H9 (cell line): ENCODE data around the gene GRK4. TPM values are rescaled to one million over a fixed set of nuclear protein-coding genes. Genes with fewer than 3 reads are reported as not detected.

Experiments used
- DNase-seq: peaks from one replicate; pipeline ENCODE4 v3.0.0-alpha.2; 2017
- H2AFZ ChIP-seq: one replicate; pipeline ENCODE4 v1.6.1; 2013; ENCODE audit warnings: mild to moderate bottlenecking, low read length, control low read depth, moderate library complexity
- H2AK5ac ChIP-seq: 2 replicates; pipeline ENCODE4 v1.6.1; 2013; ENCODE audit warnings: low read length, control low read depth, mixed read lengths; ENCODE audit not compliant: insufficient read length
- H2BK120ac ChIP-seq: one replicate; pipeline ENCODE4 v1.6.1; 2013; ENCODE audit warnings: low read depth, mild to moderate bottlenecking, low read length, control low read depth, inconsistent platforms; ENCODE audit not compliant: poor library complexity, severe bottlenecking
- H2BK12ac ChIP-seq: 2 replicates; pipeline ENCODE4 v1.6.1; 2013; ENCODE audit warnings: low read length, control low read depth, mixed read lengths, low read depth; ENCODE audit not compliant: insufficient read length
- H2BK15ac ChIP-seq: 2 replicates; pipeline ENCODE4 v1.6.1; 2013; ENCODE audit warnings: low read depth, low read length, control low read depth
- H2BK20ac ChIP-seq: one replicate; pipeline ENCODE4 v1.6.1; 2013; ENCODE audit warnings: low read depth, mild to moderate bottlenecking, low read length, control low read depth, inconsistent platforms; ENCODE audit not compliant: poor library complexity, severe bottlenecking
- H2BK5ac ChIP-seq: 2 replicates; pipeline ENCODE4 v1.6.1; 2013; ENCODE audit warnings: low read length, control low read depth, mixed read lengths; ENCODE audit not compliant: insufficient read length
- H3K14ac ChIP-seq: 2 replicates; pipeline ENCODE4 v1.6.1; 2013; ENCODE audit warnings: low read length, control low read depth; ENCODE audit not compliant: insufficient read depth
- H3K18ac ChIP-seq: 2 replicates; pipeline ENCODE4 v1.6.1; 2013; ENCODE audit warnings: low read depth, mild to moderate bottlenecking, mixed read lengths, low read length, control low read depth; ENCODE audit not compliant: insufficient read length
- H3K23ac ChIP-seq: 2 replicates; pipeline ENCODE4 v1.6.1; 2013; ENCODE audit warnings: low read length, control low read depth, mixed read lengths, low read depth; ENCODE audit not compliant: insufficient read length
- H3K23me2 ChIP-seq: 2 replicates; pipeline ENCODE4 v1.6.1; 2013; ENCODE audit warnings: low read depth, mild to moderate bottlenecking, mixed read lengths, low read length, control low read depth; ENCODE audit not compliant: insufficient read length, poor library complexity, severe bottlenecking
- H3K27ac ChIP-seq: 2 replicates; pipeline ENCODE4 v1.5.1; 2013; ENCODE audit warnings: low read length, control low read depth, mixed read lengths, low read depth; ENCODE audit not compliant: insufficient read length
- H3K27me3 ChIP-seq: 2 replicates; pipeline ENCODE4 v1.6.1; 2013; ENCODE audit warnings: low read length, control low read depth, inconsistent platforms; ENCODE audit not compliant: insufficient read depth
- H3K4ac ChIP-seq: 2 replicates; pipeline ENCODE4 v1.6.1; 2013; ENCODE audit warnings: low read depth, mild to moderate bottlenecking, control low read depth, inconsistent platforms, low read length, moderate library complexity
- H3K4me1 ChIP-seq: 2 replicates; pipeline ENCODE4 v1.6.1; 2013; ENCODE audit warnings: low read length, control low read depth, inconsistent platforms; ENCODE audit not compliant: insufficient read depth
- H3K4me2 ChIP-seq: 2 replicates; pipeline ENCODE4 v1.6.1; 2013; ENCODE audit warnings: low read length, control low read depth, mixed read lengths; ENCODE audit not compliant: insufficient read length, insufficient read depth
- H3K56ac ChIP-seq: 2 replicates; pipeline ENCODE4 v1.6.1; 2013; ENCODE audit warnings: low read depth, mild to moderate bottlenecking, mixed read lengths, low read length, control low read depth; ENCODE audit not compliant: insufficient read length
- H3K79me1 ChIP-seq: 2 replicates; pipeline ENCODE4 v1.6.1; 2013; ENCODE audit warnings: low read depth, mild to moderate bottlenecking, moderate library complexity, low read length, control low read depth, inconsistent platforms; ENCODE audit not compliant: insufficient read depth, poor library complexity, severe bottlenecking
- H3K79me2 ChIP-seq: 2 replicates; pipeline ENCODE4 v1.6.1; 2013; ENCODE audit warnings: low read length, control low read depth, inconsistent platforms; ENCODE audit not compliant: insufficient read depth
- H3K9ac ChIP-seq: 2 replicates; pipeline ENCODE4 v1.6.1; 2013; ENCODE audit warnings: low read length, control low read depth, mixed read lengths; ENCODE audit not compliant: insufficient read length; ENCODE audit errors: extremely low read depth
- H3K9me3 ChIP-seq: one replicate; pipeline ENCODE4 v1.6.1; 2013; ENCODE audit warnings: low read depth, low read length, inconsistent platforms; ENCODE audit not compliant: control insufficient read depth
- H3T11ph ChIP-seq: one replicate; pipeline ENCODE4 v1.6.1; 2013; ENCODE audit warnings: mild to moderate bottlenecking, low read length, control low read depth, inconsistent platforms
- H4K20me1 ChIP-seq: one replicate; pipeline ENCODE4 v1.6.1; 2013; ENCODE audit not compliant: control insufficient read depth, insufficient read length, insufficient read depth
- H4K5ac ChIP-seq: 2 replicates; pipeline ENCODE4 v1.6.1; 2013; ENCODE audit warnings: low read depth, mild to moderate bottlenecking, mixed read lengths, low read length, control low read depth; ENCODE audit not compliant: insufficient read length
- H4K8ac ChIP-seq: replicated peaks from 2 replicates; pipeline ENCODE4 v1.6.1; 2013; ENCODE audit warnings: low read length, control low read depth, mixed read lengths, low read depth; ENCODE audit not compliant: insufficient read length
- H4K91ac ChIP-seq: 2 replicates; pipeline ENCODE4 v1.6.1; 2013; ENCODE audit warnings: low read depth, mild to moderate bottlenecking, moderate library complexity, mixed read lengths, low read length, control low read depth; ENCODE audit not compliant: insufficient read length
- H3K27ac Mint-ChIP-seq, 3 experiments: 2 replicates in 2 of 3; 3 replicates in 1 of 3; pipeline ENCODE4 v1.8.0; 2020 to 2021; ENCODE audit warnings: mixed read lengths in 3 of 3, mild to moderate bottlenecking in 1 of 3, moderate library complexity in 1 of 3
- H3K27me3 Mint-ChIP-seq: 2 replicates; pipeline ENCODE4 v1.8.0; 2021; ENCODE audit warnings: low read depth, mild to moderate bottlenecking, moderate library complexity, mixed read lengths
- H3K36me3 Mint-ChIP-seq, 3 experiments: 2 replicates in 2 of 3; 3 replicates in 1 of 3; pipeline ENCODE4 v1.8.0; 2020 to 2021; ENCODE audit warnings: low read depth in 3 of 3, mixed read lengths in 3 of 3; ENCODE audit not compliant: insufficient read depth in 1 of 3
- H3K4me1 Mint-ChIP-seq, 2 experiments: 2 replicates each; pipeline ENCODE4 v1.8.0; 2020; ENCODE audit warnings: mixed read lengths in 2 of 2
- H3K4me3 Mint-ChIP-seq, 2 experiments: 2 replicates in 1 of 2; 3 replicates in 1 of 2; pipeline ENCODE4 v1.8.0; 2020 to 2021; ENCODE audit warnings: mild to moderate bottlenecking in 2 of 2, mixed read lengths in 2 of 2, moderate library complexity in 1 of 2
- H3K9me3 Mint-ChIP-seq, 2 experiments: 2 replicates in 1 of 2; 3 replicates in 1 of 2; pipeline ENCODE4 v1.8.0; 2020; ENCODE audit warnings: mild to moderate bottlenecking in 2 of 2, mixed read lengths in 2 of 2, moderate library complexity in 1 of 2
- WGBS: extraction: QIAGEN DNeasy Blood & Tissue Kit; methylation state at CpG from one replicate; pipeline ENCODE4 v1.1.7; 2013; ENCODE audit warnings: missing lambda C conversion rate, low lambda C conversion rate, mixed read lengths; ENCODE audit not compliant: insufficient read length; ENCODE audit errors: extremely low coverage; 5-methylcytosine and 5-hydroxymethylcytosine counted together
- total RNA-seq: library from RNA; stranded (reverse); gene quantifications from 2 replicates; pipeline ENCODE4 v1.2.1, GENCODE V29; 2021
- TF ChIP-seq, protein P1 (sequence below): fragments of 200-600 bp; sonication (generic); conservative IDR thresholded peaks from 3 replicates; pipeline ENCODE4 v1.8.0; 2021; ENCODE audit warnings: antibody characterized with exemption, mild to moderate bottlenecking

The GRK4 gene
- total RNA-seq, 1 experiment from 2014 or later, result 4.8 TPM

DNA sequence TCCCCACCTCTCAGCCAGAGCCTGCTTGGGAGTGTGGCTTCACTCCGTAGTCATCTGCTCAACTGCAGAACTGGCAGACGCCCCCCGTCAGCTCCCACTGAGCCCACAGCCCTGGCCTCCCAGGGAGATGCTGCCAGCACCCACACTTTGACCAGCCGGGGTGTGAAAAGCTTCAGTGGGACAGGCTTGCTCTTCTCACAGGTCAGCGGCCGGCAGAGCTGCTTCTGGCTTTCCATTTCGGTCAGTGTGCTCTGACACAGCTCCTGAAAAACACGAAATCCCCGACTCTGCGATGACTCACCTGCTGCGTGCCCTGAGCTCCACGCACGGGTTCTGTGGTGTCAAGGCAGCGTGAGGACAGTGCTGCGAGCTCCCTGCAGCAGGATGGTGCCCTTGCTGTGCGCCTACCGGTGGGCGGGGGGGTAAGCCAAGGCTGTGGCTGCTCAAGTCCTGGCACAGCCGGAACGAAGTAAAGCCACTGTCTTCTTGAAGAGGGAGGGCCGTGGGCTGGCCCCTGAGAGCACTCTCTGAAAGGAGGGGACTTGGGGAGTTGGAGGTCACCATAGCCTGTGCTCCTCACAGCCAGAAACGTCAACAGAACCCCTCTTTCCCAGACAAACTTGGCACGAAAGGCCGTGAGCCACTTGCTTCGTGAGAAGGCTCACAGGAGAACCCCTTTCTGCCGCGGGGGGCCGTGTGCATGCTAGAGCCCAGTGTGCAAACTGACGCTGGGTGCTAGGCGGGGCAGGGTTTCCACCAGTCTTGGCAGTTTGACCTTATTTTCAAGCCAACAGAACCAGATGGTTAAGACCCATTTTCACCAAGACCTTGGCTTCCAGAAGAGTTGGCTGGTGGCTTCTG lies 23.8 kb upstream of the GRK4 start:
- H3K27ac Mint-ChIP-seq, result peak overlapping the region in 1 of 3 experiments; percentile 77; a peak in 2 of 7 replicates
- Histone ChIP-seq H2BK20ac (no peak overlapping the region), H3K27ac (no peak overlapping the region), H2BK120ac (no peak overlapping the region), H3K4me2 (no peak overlapping the region), H3K4me1 (no peaks in the 10 kb centered on the region), H3K4ac (no peak overlapping the region), H3K79me2 (no peaks in the 10 kb centered on the region; the same call in 1 of the 2 replicates), H4K5ac (no peak overlapping the region), H3K9me3 (no peaks in the 10 kb centered on the region), H2BK5ac (no peak overlapping the region), H2BK12ac (no peak overlapping the region), H3K27me3 (no peaks in the 10 kb centered on the region), H2AFZ (no peak overlapping the region), H3K79me1 (no peaks in the 10 kb centered on the region), H3K23ac (no peak overlapping the region), H4K20me1 (no peaks in the 10 kb centered on the region), H3K56ac (no peak overlapping the region), H4K8ac (no peak overlapping the region), H2AK5ac (no peak overlapping the region), H3K9ac (no peak overlapping the region), H3K18ac (no peak overlapping the region), H3K23me2 (peaks cover 3% of the 10 kb centered on the region), H3K14ac (no peak overlapping the region), H2BK15ac (no peak overlapping the region), H3T11ph (no peak overlapping the region), H4K91ac (no peak overlapping the region)
- H3K4me1 Mint-ChIP-seq, result peaks cover 24 to 25% of the 10 kb centered on the region in 2 experiments
- DNase-seq, result no peak
- H3K27me3 Mint-ChIP-seq, result no peaks in the 10 kb centered on the region
- H3K4me3 Mint-ChIP-seq, result no peak overlapping the region
- no peaks in the 10 kb centered on the region for H3K9me3 Mint-ChIP-seq
- no CpG with 5 or more reads among the region's 30 CpGs for WGBS
- TF ChIP-seq, protein P1, sequence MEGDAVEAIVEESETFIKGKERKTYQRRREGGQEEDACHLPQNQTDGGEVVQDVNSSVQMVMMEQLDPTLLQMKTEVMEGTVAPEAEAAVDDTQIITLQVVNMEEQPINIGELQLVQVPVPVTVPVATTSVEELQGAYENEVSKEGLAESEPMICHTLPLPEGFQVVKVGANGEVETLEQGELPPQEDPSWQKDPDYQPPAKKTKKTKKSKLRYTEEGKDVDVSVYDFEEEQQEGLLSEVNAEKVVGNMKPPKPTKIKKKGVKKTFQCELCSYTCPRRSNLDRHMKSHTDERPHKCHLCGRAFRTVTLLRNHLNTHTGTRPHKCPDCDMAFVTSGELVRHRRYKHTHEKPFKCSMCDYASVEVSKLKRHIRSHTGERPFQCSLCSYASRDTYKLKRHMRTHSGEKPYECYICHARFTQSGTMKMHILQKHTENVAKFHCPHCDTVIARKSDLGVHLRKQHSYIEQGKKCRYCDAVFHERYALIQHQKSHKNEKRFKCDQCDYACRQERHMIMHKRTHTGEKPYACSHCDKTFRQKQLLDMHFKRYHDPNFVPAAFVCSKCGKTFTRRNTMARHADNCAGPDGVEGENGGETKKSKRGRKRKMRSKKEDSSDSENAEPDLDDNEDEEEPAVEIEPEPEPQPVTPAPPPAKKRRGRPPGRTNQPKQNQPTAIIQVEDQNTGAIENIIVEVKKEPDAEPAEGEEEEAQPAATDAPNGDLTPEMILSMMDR, result no peak
- H3K36me3 Mint-ChIP-seq, result peaks cover 49 to 83% (median 80%) of the 10 kb centered on the region in 3 experiments; a peak in 6 of 7 replicates
